ENCODE results near the gene KLHL18. TPM values are rescaled to one million over a fixed set of nuclear protein-coding genes. Genes with fewer than 3 reads are reported as not detected.
"Not testable (repeated sequence)": the region's sequence is repeated elsewhere in the genome, so short reads cannot be mapped to it uniquely, and the experiment has no call there.

The KLHL18 gene
- total RNA-seq, 2 experiments from 2014 or later, result 25.1 to 33.5 TPM

DNA sequence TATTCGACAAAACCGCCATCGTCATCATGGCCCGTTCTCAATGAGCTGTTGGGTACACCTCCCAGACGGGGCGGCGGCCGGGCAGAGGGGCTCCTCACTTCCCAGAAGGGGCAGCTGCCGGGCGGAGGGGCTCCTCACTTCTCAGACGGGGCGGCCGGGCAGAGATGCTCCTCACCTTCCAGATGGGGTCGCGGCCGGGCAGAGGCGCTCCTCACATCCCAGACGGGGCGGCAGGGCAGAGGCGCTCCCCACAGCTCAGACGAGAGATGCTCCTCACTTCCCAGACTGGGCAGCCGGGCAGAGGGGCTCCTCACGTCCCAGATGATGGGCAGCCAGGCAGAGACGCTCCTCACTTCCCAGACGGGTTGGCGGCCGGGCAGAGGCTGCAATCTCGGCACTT is 26.5 kb downstream of the KLHL18 start:
- CTCF ChIA-PET; DNase-seq; H3K4me1 Mint-ChIP-seq; ATAC-seq; H3K4me3 Mint-ChIP-seq; H3K9me3 Mint-ChIP-seq (ENCODE audit: low read depth); H3K27ac Mint-ChIP-seq; H3K27me3 Mint-ChIP-seq: not testable (repeated sequence)
- peaks cover 20% of the 10 kb centered on the region for H3K36me3 Mint-ChIP-seq

DNA sequence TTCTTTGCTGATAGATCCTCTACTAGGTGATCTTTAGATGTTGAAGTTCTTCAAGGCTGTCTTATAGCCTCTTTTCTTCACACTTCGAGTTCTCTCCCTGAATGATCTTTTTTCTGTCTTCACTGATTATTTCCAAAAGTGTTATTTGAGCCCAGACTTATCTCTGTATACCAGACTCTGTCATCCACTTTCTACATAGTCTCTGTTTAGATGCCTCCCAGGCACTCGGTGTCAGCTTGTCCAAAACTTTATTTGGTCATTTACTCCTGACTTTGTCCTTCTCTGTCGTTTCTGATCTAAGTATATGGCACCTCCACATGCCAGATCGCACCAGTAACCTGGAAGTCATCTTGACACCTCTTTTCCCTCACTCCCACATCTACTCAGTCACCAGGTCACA is 27.6 kb downstream of the KLHL18 start:
- CTCF ChIA-PET, result no interaction called here
- H3K27ac Mint-ChIP-seq, result no peak overlapping the region
- no peak for ATAC-seq

DNA sequence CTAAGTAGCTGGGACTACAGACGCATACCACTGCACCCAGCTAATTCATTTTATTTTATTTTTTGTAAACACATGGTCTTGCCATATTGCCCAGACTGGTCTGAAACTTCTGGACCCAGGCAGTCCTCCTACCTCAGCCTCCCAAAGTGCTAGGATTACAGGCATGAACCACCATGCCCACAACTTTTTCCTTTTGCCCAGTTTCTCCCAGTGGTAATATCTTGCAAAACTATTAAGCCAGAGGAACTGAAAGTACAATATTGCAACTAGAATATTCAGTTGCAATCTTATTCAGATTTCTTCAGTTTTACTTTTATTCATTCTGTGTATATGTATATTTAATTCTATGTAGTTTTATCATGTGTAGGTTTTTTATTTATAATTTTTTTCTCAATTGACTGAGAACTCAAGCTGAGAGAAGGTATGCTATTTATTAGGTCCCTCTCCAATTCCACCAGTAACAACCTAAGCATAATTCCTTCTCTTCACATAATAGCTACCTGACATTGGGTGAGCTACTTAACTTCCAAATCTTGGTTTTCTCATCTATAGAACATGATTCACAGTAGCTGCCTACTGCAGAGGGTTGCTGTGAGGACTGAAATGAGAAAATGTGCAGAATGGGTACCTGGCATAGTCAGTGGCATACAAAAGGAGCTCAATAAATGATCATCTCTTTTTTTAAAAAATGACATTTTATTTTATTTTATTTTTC is 30.8 kb downstream of the KLHL18 start:
- Mint-ChIP-seq H3K4me1 (no peaks in the 10 kb centered on the region), H3K9me3 (ENCODE audit: low read depth) (no peaks in the 10 kb centered on the region), H3K36me3 (peaks cover 7% of the 10 kb centered on the region), H3K27ac (no peak overlapping the region), H3K4me3 (no peak overlapping the region), H3K27me3 (no peaks in the 10 kb centered on the region)
- ATAC-seq, result no peak
- no peak for DNase-seq
- CTCF ChIA-PET, result interaction anchor here (1.2 to 1.9 kb wide), 3 partner anchors 11 to 391 kb away, joined by 3 to 8 read pairs (median 4); no protein-coding TSS in a partner anchor

More for the DNA sequence above, 27.6 kb downstream of the KLHL18 start:
- H3K4me3 Mint-ChIP-seq, result no peak overlapping the region
- DNase-seq, result no peak
- H3K9me3 Mint-ChIP-seq (ENCODE audit: low read depth), result no peaks in the 10 kb centered on the region
- peaks cover 4% of the 10 kb centered on the region for H3K4me1 Mint-ChIP-seq
- H3K27me3 Mint-ChIP-seq, result no peaks in the 10 kb centered on the region
- peaks cover 18% of the 10 kb centered on the region for H3K36me3 Mint-ChIP-seq

DNA sequence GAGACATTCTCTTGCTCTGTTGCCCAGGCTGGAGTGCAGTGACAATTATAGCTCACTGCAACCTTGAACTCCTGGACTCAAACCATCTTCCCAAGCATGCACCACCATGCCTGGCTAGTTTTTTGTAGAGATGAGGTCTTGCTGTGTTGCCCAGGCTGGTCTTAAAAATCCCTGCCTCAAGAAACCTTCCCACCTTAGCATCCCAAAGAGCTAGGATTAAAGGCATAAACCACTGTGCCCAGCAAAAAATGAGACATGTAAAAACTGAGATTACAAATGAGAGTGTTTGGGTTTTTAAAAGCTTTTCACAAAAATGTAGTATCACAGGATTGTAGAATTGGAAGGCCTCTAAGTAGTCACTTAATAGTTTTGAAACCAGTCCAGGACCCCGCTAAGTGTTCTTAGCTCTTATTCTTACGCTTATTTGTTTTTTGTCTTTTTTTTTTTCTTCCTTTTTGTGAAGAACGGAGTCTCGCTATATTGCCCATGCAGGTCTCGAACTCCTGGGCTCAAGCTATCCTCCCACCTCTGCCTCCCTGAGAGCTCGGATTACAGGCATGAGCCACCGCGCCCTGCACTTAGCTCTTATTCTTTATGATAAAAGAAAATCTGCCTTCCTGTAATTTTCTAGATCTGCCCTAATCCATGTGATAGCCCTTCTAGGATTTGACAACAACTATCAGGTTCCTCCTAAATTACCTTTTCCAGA is 31.5 kb downstream of the KLHL18 start:
- Mint-ChIP-seq H3K36me3 (peaks cover 6% of the 10 kb centered on the region), H3K27me3 (no peaks in the 10 kb centered on the region), H3K4me1 (no peaks in the 10 kb centered on the region), H3K27ac (no peak overlapping the region), H3K9me3 (ENCODE audit: low read depth) (no peaks in the 10 kb centered on the region), H3K4me3 (no peak overlapping the region)
- CTCF ChIA-PET, result interaction anchor here (1.2 to 1.9 kb wide), 3 partner anchors 10 to 392 kb away, joined by 3 to 8 read pairs (median 4); no protein-coding TSS in a partner anchor
- DNase-seq (no peak), ATAC-seq (no peak)

DNA sequence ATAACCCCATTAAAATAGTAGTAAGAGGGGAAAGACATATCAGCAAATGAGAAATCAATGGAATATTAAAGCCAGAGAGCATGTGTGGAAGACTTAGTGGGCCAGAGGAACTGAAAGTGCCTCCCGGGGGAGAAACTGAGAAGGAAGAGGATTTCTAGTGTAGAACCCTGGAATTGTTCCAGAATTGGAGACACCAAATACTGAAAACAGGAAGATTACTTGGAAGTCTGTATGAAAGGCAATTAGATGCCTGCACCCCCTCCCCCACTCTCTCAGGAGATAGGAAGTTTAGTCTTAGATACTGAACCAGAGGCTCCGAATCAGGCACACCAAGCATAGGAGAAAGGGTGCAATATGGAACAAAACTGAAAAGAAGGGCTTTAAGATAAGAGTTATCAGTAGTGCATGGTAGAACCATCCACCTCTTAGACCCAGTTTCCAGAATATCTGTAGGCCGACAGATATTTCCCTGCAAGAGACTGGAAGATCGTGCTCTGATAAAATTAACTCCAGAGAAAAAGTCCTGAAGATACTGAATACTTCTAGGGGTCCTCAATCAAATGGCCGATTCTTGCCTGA is 32.4 kb downstream of the KLHL18 start:
- H3K9me3 Mint-ChIP-seq (ENCODE audit: low read depth), result no peaks in the 10 kb centered on the region
- no peak overlapping the region for H3K27ac Mint-ChIP-seq
- H3K27me3 Mint-ChIP-seq, result no peaks in the 10 kb centered on the region
- H3K4me3 Mint-ChIP-seq, result no peak overlapping the region
- H3K4me1 Mint-ChIP-seq, result no peaks in the 10 kb centered on the region
- H3K36me3 Mint-ChIP-seq, result peaks cover 5% of the 10 kb centered on the region
- CTCF ChIA-PET, result interaction anchor here (1.9 kb wide), 1 partner anchor 9 kb away, joined by 8 read pairs; no protein-coding TSS in a partner anchor
- ATAC-seq (no peak), DNase-seq (no peak)

DNA sequence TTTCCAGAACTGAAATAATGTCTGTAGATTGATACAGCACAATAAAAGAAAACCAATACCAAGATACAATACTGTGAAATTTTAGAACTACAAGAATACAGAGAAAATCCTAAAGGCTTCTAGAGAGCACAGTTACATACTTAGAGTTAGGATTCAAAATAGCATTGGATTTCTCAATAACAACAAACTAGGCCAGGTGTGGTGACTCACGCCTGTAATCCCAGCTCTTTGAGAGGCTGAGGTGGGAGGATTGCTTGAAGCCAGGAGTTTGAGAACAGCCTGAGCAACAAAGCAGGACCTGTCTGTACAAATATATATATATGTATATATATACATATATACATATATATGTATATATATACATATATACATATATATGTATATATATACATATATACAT is 33.4 kb downstream of the KLHL18 start:
- DNase-seq; ATAC-seq; H3K27me3 Mint-ChIP-seq; H3K27ac Mint-ChIP-seq; CTCF ChIA-PET; H3K4me3 Mint-ChIP-seq; H3K9me3 Mint-ChIP-seq (ENCODE audit: low read depth); H3K36me3 Mint-ChIP-seq; H3K4me1 Mint-ChIP-seq: not testable (repeated sequence)

DNA sequence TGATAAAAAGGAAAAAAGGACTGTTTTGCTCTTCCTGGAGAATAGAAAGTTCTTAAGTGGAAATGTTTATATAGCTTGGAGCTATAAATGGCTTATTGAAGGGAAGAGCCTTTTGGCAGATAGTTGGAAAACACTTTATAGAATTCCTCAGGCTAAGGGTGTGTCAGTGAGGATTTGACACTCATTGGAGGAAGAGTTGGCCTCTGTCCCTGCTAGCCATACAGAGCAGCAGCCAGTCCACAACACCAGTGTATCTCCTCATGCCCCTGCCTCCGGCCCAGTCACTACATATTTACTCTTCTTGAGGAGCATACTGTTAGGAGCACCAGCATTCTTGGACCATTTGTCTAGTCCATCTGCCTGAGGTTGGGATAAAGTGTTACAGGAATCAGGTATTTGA is 36.2 kb downstream of the KLHL18 start:
- CTCF ChIA-PET, result no interaction called here

DNA sequence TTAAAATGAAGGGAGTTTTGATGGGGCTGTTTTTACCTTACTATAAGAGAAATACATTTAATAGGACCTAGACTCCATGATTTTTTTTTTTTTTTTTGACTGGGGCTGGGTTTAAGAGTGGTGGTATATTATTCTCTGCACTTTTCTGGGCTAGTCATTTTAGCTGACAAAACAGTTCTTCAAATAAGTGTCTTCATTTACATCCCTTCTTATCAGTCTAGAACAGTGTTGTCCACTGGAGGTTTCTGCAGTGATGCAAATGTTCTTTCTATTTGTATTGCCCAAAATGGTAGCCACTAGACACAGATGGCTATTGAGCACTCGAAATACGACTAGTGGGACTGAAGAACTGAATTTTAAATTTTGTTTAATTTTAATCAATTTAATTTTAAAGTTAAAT is 37.2 kb downstream of the KLHL18 start:
- no peak for ATAC-seq
- Mint-ChIP-seq H3K27me3 (no peaks in the 10 kb centered on the region), H3K36me3 (peaks cover 11% of the 10 kb centered on the region), H3K27ac (no peak overlapping the region), H3K4me1 (peaks cover 8% of the 10 kb centered on the region), H3K4me3 (no peak overlapping the region), H3K9me3 (ENCODE audit: low read depth) (no peaks in the 10 kb centered on the region)
- CTCF ChIA-PET, result interaction anchor here (0.7 to 1.0 kb wide), 2 partner anchors 155 to 176 kb away, joined by 3 to 4 read pairs; no protein-coding TSS in a partner anchor
- DNase-seq, result no peak

More for the DNA sequence above, 36.2 kb downstream of the KLHL18 start:
- H3K4me3 Mint-ChIP-seq, result no peak overlapping the region
- H3K36me3 Mint-ChIP-seq, result peaks cover 13% of the 10 kb centered on the region
- peaks cover 7% of the 10 kb centered on the region for H3K4me1 Mint-ChIP-seq
- H3K27me3 Mint-ChIP-seq, result no peaks in the 10 kb centered on the region
- no peak overlapping the region for H3K27ac Mint-ChIP-seq
- ATAC-seq, result no peak
- no peaks in the 10 kb centered on the region for H3K9me3 Mint-ChIP-seq (ENCODE audit: low read depth)
- no peak for DNase-seq

DNA sequence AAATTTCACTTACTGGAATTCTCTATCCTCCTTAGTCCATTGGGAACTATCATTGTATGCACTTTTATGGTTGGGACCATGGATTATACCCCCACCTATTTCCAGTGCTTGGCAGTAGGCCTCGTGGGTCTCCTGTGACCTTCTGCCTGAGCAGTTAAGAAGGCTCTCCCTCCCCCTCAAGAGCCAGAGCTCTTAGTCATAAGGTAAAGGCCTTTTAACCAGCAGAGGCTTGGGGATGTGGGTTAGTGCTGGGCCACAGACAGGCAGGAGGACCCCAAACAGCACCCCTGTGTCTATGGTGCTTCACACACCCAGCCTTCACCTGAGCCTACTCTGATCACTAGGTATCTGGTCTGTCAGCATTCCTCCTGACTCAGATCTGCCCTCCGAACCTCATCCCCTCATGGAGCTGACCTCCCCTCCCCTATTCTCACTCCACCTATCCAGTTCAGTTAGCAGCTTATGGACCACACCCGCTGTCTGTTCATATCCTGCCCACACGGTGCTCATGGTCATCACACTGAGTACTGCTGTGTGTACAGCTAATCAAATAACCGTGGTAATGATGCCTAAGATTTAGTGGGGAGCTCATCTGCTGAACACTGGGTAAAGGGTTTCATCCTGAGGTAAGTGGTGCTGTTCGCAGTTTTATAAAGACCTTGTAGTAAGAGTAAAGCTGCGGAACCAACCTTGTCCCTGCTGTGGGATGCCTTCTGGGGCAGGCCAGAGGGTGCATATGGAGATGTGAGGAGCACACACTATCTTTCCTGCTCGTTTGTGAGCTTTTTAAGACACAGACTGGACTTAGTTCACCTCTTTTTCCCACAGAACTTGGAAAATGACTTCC is 40.9 kb downstream of the KLHL18 start:
- ATAC-seq (peak; percentile 41), DNase-seq (peak; percentile 47)
- peaks cover 8% of the 10 kb centered on the region for H3K4me1 Mint-ChIP-seq
- CTCF ChIA-PET, result interaction anchor here (0.8 to 2.0 kb wide), 22 partner anchors 10 to 476 kb away, joined by 3 to 17 read pairs (median 4); partner anchors contain the start of genes PTPN23 and SETD2
- H3K9me3 Mint-ChIP-seq (ENCODE audit: low read depth), result no peaks in the 10 kb centered on the region
- no peak overlapping the region for H3K4me3 Mint-ChIP-seq
- no peaks in the 10 kb centered on the region for H3K27me3 Mint-ChIP-seq
- peak overlapping the region; percentile 6 for H3K27ac Mint-ChIP-seq
- H3K36me3 Mint-ChIP-seq, result peaks cover 11% of the 10 kb centered on the region

DNA sequence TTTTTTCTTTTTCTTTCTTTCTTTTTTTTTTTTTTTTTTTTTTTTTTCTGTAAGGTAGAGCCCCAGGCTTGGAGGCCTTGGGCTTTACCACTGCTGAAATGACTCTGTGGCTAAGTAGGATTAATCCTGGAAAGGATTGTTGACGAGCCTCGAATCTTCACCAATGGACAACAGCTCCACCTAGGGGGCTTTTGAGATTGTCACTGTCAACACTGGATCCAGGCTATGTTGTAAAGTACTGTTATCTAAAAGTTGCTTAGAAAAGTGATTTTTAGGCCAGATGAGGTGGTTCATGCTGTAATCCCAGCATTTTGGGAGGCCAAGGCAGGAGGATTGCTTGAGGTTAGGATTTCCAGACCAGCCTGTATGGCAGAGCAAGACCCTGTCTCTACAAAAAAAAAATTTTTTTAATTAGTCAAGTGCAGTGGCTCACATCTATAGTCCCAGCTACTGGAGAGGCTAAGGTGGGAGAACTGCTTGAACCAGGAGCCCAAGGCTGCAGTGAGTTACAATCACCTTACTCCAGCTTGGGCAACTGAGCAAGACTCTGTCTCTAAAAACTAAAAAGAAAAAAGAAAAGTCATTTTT is 41.6 kb downstream of the KLHL18 start:
- CTCF ChIA-PET, result interaction anchor here (0.8 to 2.0 kb wide), 21 partner anchors 9 to 477 kb away, joined by 3 to 17 read pairs (median 4); partner anchors contain the start of genes PTPN23 and SETD2
- Mint-ChIP-seq H3K27me3 (no peaks in the 10 kb centered on the region), H3K9me3 (ENCODE audit: low read depth) (no peaks in the 10 kb centered on the region), H3K27ac (no peak overlapping the region), H3K36me3 (peaks cover 12% of the 10 kb centered on the region), H3K4me3 (no peak overlapping the region), H3K4me1 (peaks cover 8% of the 10 kb centered on the region)
- peak; percentile 60 for DNase-seq
- ATAC-seq, result peak; percentile 71

DNA sequence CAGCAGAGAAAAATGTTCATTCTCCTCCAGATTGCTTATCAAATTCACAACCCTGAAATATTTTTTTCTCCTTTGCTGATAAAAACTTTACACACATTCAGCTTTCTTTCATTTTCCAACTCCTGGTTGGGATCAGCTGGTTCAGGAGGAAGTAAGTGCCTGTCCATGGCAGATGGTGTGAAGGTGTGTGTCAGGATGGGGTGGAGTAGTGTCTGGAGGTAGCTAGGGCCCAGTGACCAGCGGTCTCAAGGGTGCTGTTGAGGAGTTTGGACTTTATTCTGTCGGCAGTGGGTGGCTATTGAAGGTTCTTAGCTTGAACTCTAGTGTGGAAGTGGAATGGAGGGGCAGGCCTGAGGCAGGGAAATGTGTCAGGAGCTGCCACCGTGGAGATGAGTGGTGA is 51.2 kb downstream of the KLHL18 start:
- peaks cover 25% of the 10 kb centered on the region for H3K36me3 Mint-ChIP-seq

DNA sequence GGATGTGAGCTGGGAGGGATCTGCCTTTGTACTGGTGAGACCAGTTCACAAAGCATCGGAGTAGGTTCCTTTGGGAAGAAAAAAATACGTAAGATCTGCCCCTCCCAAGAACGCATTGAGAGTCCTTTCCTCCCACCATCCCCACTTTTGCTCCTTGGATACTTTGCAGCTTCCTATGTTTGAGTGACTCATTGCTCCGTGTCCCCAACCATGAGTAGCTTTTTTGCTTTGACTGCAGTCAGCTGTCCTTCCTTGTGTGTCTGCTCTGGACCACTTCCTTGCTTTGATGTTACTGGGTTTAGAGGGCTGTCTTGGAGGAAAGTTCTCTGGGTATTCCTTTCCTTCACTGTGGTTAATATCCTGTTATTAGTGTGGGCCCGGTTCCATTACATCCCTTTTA is 54.9 kb downstream of the KLHL18 start:
- no peaks in the 10 kb centered on the region for H3K27me3 Mint-ChIP-seq
- no peak overlapping the region for H3K4me3 Mint-ChIP-seq
- no peak overlapping the region for H3K27ac Mint-ChIP-seq
- ATAC-seq (no peak), DNase-seq (no peak)
- peaks cover 27% of the 10 kb centered on the region for H3K36me3 Mint-ChIP-seq
- no peaks in the 10 kb centered on the region for H3K4me1 Mint-ChIP-seq
- no peaks in the 10 kb centered on the region for H3K9me3 Mint-ChIP-seq (ENCODE audit: low read depth)
- CTCF ChIA-PET, result no interaction called here

More for the DNA sequence above, 51.2 kb downstream of the KLHL18 start:
- no peak overlapping the region for H3K4me3 Mint-ChIP-seq
- ATAC-seq (no peak), DNase-seq (no peak)
- H3K9me3 Mint-ChIP-seq (ENCODE audit: low read depth), result no peaks in the 10 kb centered on the region
- no peaks in the 10 kb centered on the region for H3K4me1 Mint-ChIP-seq
- no peak overlapping the region for H3K27ac Mint-ChIP-seq
- H3K27me3 Mint-ChIP-seq, result no peaks in the 10 kb centered on the region
- CTCF ChIA-PET, result interaction anchor here (1.2 to 1.4 kb wide), 2 partner anchors 10 to 165 kb away, joined by 3 read pairs; no protein-coding TSS in a partner anchor
